HEK293T (cell line): ENCODE data around the gene FAM168A.

Experiments used
- CTBP1 ChIP-seq: fragments of 450-650 bp; IDR thresholded peaks from 2 replicates; pipeline ENCODE4 v1.6.1; 2016; ENCODE audit warnings: borderline replicate concordance
- PKNOX1 ChIP-seq: fragments of 450-650 bp; IDR thresholded peaks from 2 replicates; pipeline ENCODE4 v1.6.1; 2016

DNA sequence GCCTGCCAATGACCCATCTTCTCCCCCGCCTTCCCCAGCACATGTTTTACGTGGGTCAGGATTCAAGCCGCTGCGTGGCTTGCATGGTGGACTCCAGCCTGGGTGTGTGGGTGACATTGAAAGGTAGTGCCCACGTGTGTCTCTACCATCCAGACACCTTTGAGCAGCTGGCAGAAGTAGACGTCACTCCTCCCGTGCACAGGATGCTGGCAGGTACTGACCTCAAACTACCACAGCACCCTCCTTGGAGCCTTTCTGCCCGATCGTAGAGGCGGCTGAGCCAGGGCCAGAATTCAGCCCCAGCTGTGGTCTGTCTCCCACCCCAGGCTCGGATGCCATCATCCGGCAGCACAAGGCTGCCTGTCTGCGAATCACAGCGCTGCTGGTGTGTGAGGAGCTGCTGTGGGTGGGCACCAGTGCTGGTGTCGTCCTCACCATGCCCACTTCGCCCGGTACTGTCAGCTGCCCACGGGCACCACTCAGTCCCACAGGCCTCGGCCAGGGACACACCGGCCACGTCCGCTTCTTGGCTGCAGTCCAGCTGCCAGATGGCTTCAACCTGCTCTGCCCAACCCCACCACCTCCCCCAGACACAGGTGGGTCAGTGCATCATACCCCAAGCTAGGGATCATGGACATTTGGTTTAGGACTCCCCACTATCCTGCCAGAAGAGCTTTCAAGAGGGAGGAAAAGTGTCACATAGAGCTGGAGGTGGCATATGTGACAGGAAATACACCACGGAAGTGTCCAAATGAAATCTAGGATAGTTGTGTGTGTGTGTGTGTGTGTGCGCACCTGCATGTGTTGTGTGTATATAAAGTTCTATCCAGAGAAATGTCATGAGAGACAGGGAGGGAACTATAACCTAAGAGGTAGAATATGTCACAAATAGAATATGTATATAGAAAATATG lies 232.3 kb downstream of the FAM168A start:
- TF ChIP-seq PKNOX1 (no peak), CTBP1 (no peak)
